Measurements from ENCODE around the gene KLK8. TPM values are rescaled to one million over a fixed set of nuclear protein-coding genes. Genes with fewer than 3 reads are reported as not detected.
"Not testable (repeated sequence)": the region's sequence is repeated elsewhere in the genome, so short reads cannot be mapped to it uniquely, and the experiment has no call there.

KLK8 gene
- total and polyA plus RNA-seq, 7 experiments from 2014 or later = not detected

GRCh38 chr19:50992666-50993035 lies 8.8 kb downstream of the KLK8 start:
- intact Hi-C loops (cut with micrococcal nuclease) = no loop called here
- peaks cover 0 to 5% (median 2%) of the 10 kb centered on the region in 11 donors for H3K9me3 Mint-ChIP-seq
- H3K4me1 ChIP-seq (ENCODE audit: control insufficient read depth in 2 of 2, insufficient read depth in 2 of 2, low read length in 2 of 2) = no peaks in the 10 kb centered on the region
- H3K27ac ChIP-seq (ENCODE audit: low read depth, low read length) = no peak overlapping the region
- H3K27ac Mint-ChIP-seq = no peak overlapping the region
- no peaks in the 10 kb centered on the region for H3K4me1 Mint-ChIP-seq
- H3K27me3 ChIP-seq (ENCODE audit: control insufficient read depth in 2 of 2, insufficient read depth in 2 of 2, low read length in 2 of 2) = no peaks in the 10 kb centered on the region
- ChIA-PET POLR2A (no interaction called here), CTCF (no interaction called here)
- DNase-seq (no peak), ATAC-seq (no peak)
- H3K4me3 ChIP-seq (ENCODE audit: low read length) = no peak overlapping the region
- no peaks in the 10 kb centered on the region for H3K9me3 ChIP-seq (ENCODE audit: control insufficient read depth in 2 of 3, low read length in 3 of 3)
- peaks cover 15 to 45% (median 40%) of the 10 kb centered on the region in 5 donors for H3K27me3 Mint-ChIP-seq
- H3K36me3 ChIP-seq (ENCODE audit: control insufficient read depth in 2 of 3, insufficient read depth in 3 of 3, low read length in 3 of 3) = no peaks in the 10 kb centered on the region
- H3K4me3 Mint-ChIP-seq = no peak overlapping the region
- H3K36me3 Mint-ChIP-seq = peaks cover 0 to 4% (median 0%) of the 10 kb centered on the region in 5 donors

GRCh38 chr19:50984416-50984815 lies 17.0 kb downstream of the KLK8 start:
- H3K27me3 Mint-ChIP-seq = peaks cover 21 to 71% (median 54%) of the 10 kb centered on the region in 5 donors

GRCh38 chr19:50983625-50984292 lies 17.6 kb downstream of the KLK8 start, which contains the start of gene KLK7:
Gene KLK7, minus strand, starts transcription at chr19:50983917. Its CDS starts 1,518 bp downstream, at chr19:50982399.
- ChIA-PET CTCF (no interaction called here), POLR2A (no interaction called here)
- no peak for DNase-seq
- Mint-ChIP-seq H3K9me3 (peaks cover 0 to 7% (median 3%) of the 10 kb centered on the region in 11 donors), H3K4me3 (no peak within 1 kb of the TSS), H3K36me3 (peaks cover 0 to 4% (median 0%) of the 10 kb centered on the region in 5 donors), H3K4me1 (peaks cover 0 to 3% (median 0%) of the 10 kb centered on the region in 7 donors), H3K27me3 (peaks cover 21 to 69% (median 57%) of the 10 kb centered on the region in 5 donors), H3K27ac (no peak within 1 kb of the TSS)
- Histone ChIP-seq H3K36me3 (ENCODE audit: control insufficient read depth in 2 of 3, insufficient read depth in 3 of 3, low read length in 3 of 3) (no peaks in the 10 kb centered on the region), H3K9me3 (ENCODE audit: control insufficient read depth in 2 of 3, low read length in 3 of 3) (no peaks in the 10 kb centered on the region), H3K27me3 (ENCODE audit: control insufficient read depth in 2 of 2, insufficient read depth in 2 of 2, low read length in 2 of 2) (no peaks in the 10 kb centered on the region), H3K4me1 (ENCODE audit: control insufficient read depth in 2 of 2, insufficient read depth in 2 of 2, low read length in 2 of 2) (no peaks in the 10 kb centered on the region), H3K4me3 (ENCODE audit: low read length) (no peak within 1 kb of the TSS), H3K27ac (ENCODE audit: low read depth, low read length) (no peak within 1 kb of the TSS)
- intact Hi-C loops (cut with micrococcal nuclease) = no loop called here
- no peak for ATAC-seq

More at GRCh38 chr19:50984416-50984815, 17.0 kb downstream of the KLK8 start:
- H3K4me1 Mint-ChIP-seq; H3K4me3 ChIP-seq (ENCODE audit: low read length); H3K4me3 Mint-ChIP-seq; H3K36me3 ChIP-seq (ENCODE audit: control insufficient read depth in 2 of 3, insufficient read depth in 3 of 3, low read length in 3 of 3); H3K27ac Mint-ChIP-seq; ATAC-seq; H3K36me3 Mint-ChIP-seq; intact Hi-C loops (cut with micrococcal nuclease); CTCF ChIA-PET; POLR2A ChIA-PET; H3K27ac ChIP-seq (ENCODE audit: low read depth, low read length); H3K4me1 ChIP-seq (ENCODE audit: control insufficient read depth in 2 of 2, insufficient read depth in 2 of 2, low read length in 2 of 2); DNase-seq; H3K9me3 Mint-ChIP-seq; H3K27me3 ChIP-seq (ENCODE audit: control insufficient read depth in 2 of 2, insufficient read depth in 2 of 2, low read length in 2 of 2); H3K9me3 ChIP-seq (ENCODE audit: control insufficient read depth in 2 of 3, low read length in 3 of 3): not testable (repeated sequence)

- H3K27ac Mint-ChIP-seq = no peak overlapping the region
These were observed 19.2 kb downstream of the KLK8 start for GRCh38 chr19:50982186-50982585.

GRCh38 chr19:50981587-50982146 lies 19.7 kb downstream of the KLK8 start:
- Mint-ChIP-seq H3K4me1 (peaks cover 0 to 9% (median 0%) of the 10 kb centered on the region in 7 donors), H3K9me3 (peaks cover 0 to 7% (median 0%) of the 10 kb centered on the region in 11 donors), H3K27ac (no peak overlapping the region), H3K4me3 (no peak overlapping the region), H3K27me3 (peaks cover 16 to 71% (median 57%) of the 10 kb centered on the region in 5 donors), H3K36me3 (no peaks in the 10 kb centered on the region)
- H3K4me1 ChIP-seq (ENCODE audit: control insufficient read depth in 2 of 2, insufficient read depth in 2 of 2, low read length in 2 of 2) = no peaks in the 10 kb centered on the region
- POLR2A ChIA-PET = no interaction called here
- no peak overlapping the region for H3K4me3 ChIP-seq (ENCODE audit: low read length)
- H3K36me3 ChIP-seq (ENCODE audit: control insufficient read depth in 2 of 3, insufficient read depth in 3 of 3, low read length in 3 of 3) = no peaks in the 10 kb centered on the region
- H3K9me3 ChIP-seq (ENCODE audit: control insufficient read depth in 2 of 3, low read length in 3 of 3) = no peaks in the 10 kb centered on the region
- DNase-seq (no peak), ATAC-seq (no peak)
- peaks cover 0 to 4% of the 10 kb centered on the region in 2 donors for H3K27me3 ChIP-seq (ENCODE audit: control insufficient read depth in 2 of 2, insufficient read depth in 2 of 2, low read length in 2 of 2)
- H3K27ac ChIP-seq (ENCODE audit: low read depth, low read length) = no peak overlapping the region
- intact Hi-C loops (cut with micrococcal nuclease) = no loop called here
- CTCF ChIA-PET = no interaction called here

More at GRCh38 chr19:50982186-50982585, 19.2 kb downstream of the KLK8 start:
- POLR2A ChIA-PET = no interaction called here
- Mint-ChIP-seq H3K27me3 (peaks cover 19 to 72% (median 53%) of the 10 kb centered on the region in 5 donors), H3K4me1 (peaks cover 0 to 9% (median 0%) of the 10 kb centered on the region in 7 donors), H3K36me3 (no peaks in the 10 kb centered on the region), H3K9me3 (peaks cover 0 to 7% (median 0%) of the 10 kb centered on the region in 11 donors), H3K4me3 (no peak overlapping the region)
- intact Hi-C loops (cut with micrococcal nuclease) = no loop called here
- DNase-seq (no peak), ATAC-seq (no peak)
- Histone ChIP-seq H3K9me3 (ENCODE audit: control insufficient read depth in 2 of 3, low read length in 3 of 3) (no peaks in the 10 kb centered on the region), H3K36me3 (ENCODE audit: control insufficient read depth in 2 of 3, insufficient read depth in 3 of 3, low read length in 3 of 3) (no peaks in the 10 kb centered on the region), H3K27me3 (ENCODE audit: control insufficient read depth in 2 of 2, insufficient read depth in 2 of 2, low read length in 2 of 2) (peaks cover 0 to 4% of the 10 kb centered on the region in 2 donors), H3K4me3 (ENCODE audit: low read length) (no peak overlapping the region), H3K4me1 (ENCODE audit: control insufficient read depth in 2 of 2, insufficient read depth in 2 of 2, low read length in 2 of 2) (no peaks in the 10 kb centered on the region), H3K27ac (ENCODE audit: low read depth, low read length) (no peak overlapping the region)
- CTCF ChIA-PET = no interaction called here

GRCh38 chr19:50980208-50980607 lies 21.2 kb downstream of the KLK8 start:
- DNase-seq (no peak), ATAC-seq (no peak)
- no peaks in the 10 kb centered on the region for H3K36me3 Mint-ChIP-seq
- H3K27ac ChIP-seq (ENCODE audit: low read depth, low read length) = no peak overlapping the region
- H3K27me3 ChIP-seq (ENCODE audit: control insufficient read depth in 2 of 2, insufficient read depth in 2 of 2, low read length in 2 of 2) = peaks cover 0 to 4% of the 10 kb centered on the region in 2 donors
- intact Hi-C loops (cut with micrococcal nuclease) = no loop called here
- no peak overlapping the region for H3K4me3 Mint-ChIP-seq
- no peak overlapping the region for H3K4me3 ChIP-seq (ENCODE audit: low read length)
- POLR2A ChIA-PET = no interaction called here
- no peaks in the 10 kb centered on the region for H3K36me3 ChIP-seq (ENCODE audit: control insufficient read depth in 2 of 3, insufficient read depth in 3 of 3, low read length in 3 of 3)
- no peaks in the 10 kb centered on the region for H3K4me1 ChIP-seq (ENCODE audit: control insufficient read depth in 2 of 2, insufficient read depth in 2 of 2, low read length in 2 of 2)
- peaks cover 15 to 72% (median 60%) of the 10 kb centered on the region in 5 donors for H3K27me3 Mint-ChIP-seq
- no peaks in the 10 kb centered on the region for H3K9me3 ChIP-seq (ENCODE audit: control insufficient read depth in 2 of 3, low read length in 3 of 3)
- CTCF ChIA-PET = no interaction called here
- H3K4me1 Mint-ChIP-seq = peaks cover 0 to 9% (median 0%) of the 10 kb centered on the region in 7 donors
- H3K9me3 Mint-ChIP-seq = peaks cover 0 to 6% (median 0%) of the 10 kb centered on the region in 11 donors
- no peak overlapping the region for H3K27ac Mint-ChIP-seq

GRCh38 chr19:50979758-50980157 lies 21.6 kb downstream of the KLK8 start:
- Histone ChIP-seq H3K27me3 (ENCODE audit: control insufficient read depth in 2 of 2, insufficient read depth in 2 of 2, low read length in 2 of 2) (peaks cover 0 to 4% of the 10 kb centered on the region in 2 donors), H3K4me3 (ENCODE audit: low read length) (no peak overlapping the region), H3K27ac (ENCODE audit: low read depth, low read length) (no peak overlapping the region), H3K36me3 (ENCODE audit: control insufficient read depth in 2 of 3, insufficient read depth in 3 of 3, low read length in 3 of 3) (no peaks in the 10 kb centered on the region), H3K9me3 (ENCODE audit: control insufficient read depth in 2 of 3, low read length in 3 of 3) (no peaks in the 10 kb centered on the region), H3K4me1 (ENCODE audit: control insufficient read depth in 2 of 2, insufficient read depth in 2 of 2, low read length in 2 of 2) (no peaks in the 10 kb centered on the region)
- ChIA-PET CTCF (no interaction called here), POLR2A (no interaction called here)
- H3K27me3 Mint-ChIP-seq = peaks cover 11 to 72% (median 55%) of the 10 kb centered on the region in 5 donors
- DNase-seq (no peak), ATAC-seq (no peak)
- peaks cover 0 to 9% (median 0%) of the 10 kb centered on the region in 7 donors for H3K4me1 Mint-ChIP-seq
- H3K27ac Mint-ChIP-seq = no peak overlapping the region
- H3K9me3 Mint-ChIP-seq = peaks cover 0 to 6% (median 0%) of the 10 kb centered on the region in 11 donors
- no peak overlapping the region for H3K4me3 Mint-ChIP-seq
- no peaks in the 10 kb centered on the region for H3K36me3 Mint-ChIP-seq
- intact Hi-C loops (cut with micrococcal nuclease) = no loop called here
